ENCODE results near the gene GNG7. TPM values are rescaled to one million over a fixed set of nuclear protein-coding genes. Genes with fewer than 3 reads are reported as not detected.
A peak's percentile ranks its signal among the peaks of the same experiment; 100 is the strongest.
"Not testable (repeated sequence)": the region's sequence is repeated elsewhere in the genome, so short reads cannot be mapped to it uniquely, and the experiment has no call there.

GNG7 gene
- polyA plus RNA-seq, 10 donors = 1.6 to 3.6 (median 2.3) TPM

DNA sequence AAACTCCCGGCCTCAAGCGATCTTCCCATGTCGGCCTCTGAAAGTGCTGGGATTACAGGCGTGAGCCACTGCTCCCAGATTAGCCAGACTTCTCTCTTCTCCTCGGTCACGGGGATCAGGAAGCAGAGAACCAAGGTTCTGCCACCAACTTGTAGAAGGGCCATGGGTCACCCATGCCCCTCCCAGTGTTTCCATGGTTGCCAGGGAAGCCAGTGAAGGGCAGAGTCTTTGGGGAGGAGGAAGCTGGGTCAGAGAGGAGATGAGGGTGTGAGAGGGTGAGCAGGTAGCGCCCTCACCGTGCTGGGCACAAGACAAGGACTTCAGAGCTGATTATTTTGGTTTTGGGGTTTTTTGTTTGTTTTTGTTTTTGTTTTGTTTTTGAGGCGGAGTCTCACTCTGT is 77.1 kb downstream of the GNG7 start:
- no peak for DNase-seq

DNA sequence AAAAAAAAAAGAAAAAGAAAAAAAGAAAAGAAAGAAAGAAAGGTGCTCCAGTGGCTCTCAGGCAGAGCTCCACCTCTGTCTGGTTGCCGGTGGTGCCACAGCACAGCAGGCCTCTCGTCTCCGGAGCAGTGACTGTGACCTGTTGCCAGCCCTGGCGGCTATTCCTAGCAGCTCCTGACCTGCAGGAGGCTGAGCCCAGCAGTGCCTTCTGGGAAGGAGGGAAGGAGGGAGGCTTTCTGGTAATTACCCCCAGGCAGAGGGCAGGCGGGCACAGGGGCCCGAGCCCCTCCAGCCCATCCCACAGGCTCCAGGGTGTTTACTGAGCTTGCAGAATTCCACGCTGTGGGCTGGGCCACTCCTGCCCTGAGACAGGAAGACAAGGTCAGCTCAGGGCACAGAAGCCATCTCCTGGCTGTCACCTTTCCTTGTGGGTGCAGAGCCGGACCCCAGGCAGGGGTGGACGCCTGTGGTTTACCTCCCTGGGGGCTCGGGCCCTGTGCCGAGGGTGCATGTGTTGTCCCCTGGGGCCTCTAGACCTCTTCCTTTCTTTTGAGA is 77.9 kb downstream of the GNG7 start:
- no peak for DNase-seq

DNA sequence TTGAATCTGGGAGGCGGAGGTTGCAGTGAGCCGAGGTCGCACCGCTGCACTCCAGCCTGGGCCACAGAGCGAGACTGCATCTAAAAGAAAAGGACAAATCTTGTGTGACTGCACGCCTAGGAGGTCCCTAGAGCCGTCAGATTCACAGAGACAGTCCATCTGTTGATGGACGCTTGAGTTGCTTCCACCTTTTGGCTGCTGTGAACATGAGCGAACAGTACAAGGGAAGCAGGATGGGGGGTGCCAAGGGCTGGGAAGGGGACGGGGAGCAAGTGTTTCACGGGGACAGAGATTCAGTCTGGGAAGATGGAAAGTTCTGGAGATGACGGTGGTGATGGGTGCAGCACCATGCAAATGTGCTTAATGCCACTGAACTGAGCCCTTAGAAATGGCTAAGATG is 78.7 kb downstream of the GNG7 start:
- DNase-seq = no peak

DNA sequence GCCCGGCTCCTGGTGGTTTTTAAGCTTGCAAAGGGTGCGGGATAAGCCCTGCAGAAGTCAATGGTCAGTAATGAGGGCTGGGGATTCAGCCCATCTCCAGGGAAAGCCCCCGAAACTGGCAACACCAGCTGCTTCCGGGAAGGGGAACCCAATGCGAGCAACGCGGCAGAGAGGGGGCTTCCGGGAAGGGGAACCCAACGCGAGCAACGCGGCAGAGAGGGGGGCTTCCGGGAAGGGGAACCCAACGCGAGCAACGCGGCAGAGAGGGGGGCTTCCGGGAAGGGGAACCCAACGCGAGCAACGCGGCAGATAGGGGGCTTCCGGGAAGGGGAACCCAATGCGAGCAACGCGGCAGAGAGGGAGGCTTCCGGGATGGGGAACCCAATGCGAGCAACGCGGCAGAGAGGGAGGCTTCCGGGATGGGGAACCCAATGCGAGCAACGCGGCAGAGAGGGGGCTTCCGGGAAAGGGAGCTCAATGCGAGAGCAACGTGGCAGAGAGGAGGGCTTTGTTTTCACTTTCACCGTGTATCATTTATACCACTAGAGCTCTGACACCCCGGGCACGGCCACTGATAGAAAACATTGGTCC is 80.0 kb downstream of the GNG7 start:
- DNase-seq = not testable (repeated sequence)

DNA sequence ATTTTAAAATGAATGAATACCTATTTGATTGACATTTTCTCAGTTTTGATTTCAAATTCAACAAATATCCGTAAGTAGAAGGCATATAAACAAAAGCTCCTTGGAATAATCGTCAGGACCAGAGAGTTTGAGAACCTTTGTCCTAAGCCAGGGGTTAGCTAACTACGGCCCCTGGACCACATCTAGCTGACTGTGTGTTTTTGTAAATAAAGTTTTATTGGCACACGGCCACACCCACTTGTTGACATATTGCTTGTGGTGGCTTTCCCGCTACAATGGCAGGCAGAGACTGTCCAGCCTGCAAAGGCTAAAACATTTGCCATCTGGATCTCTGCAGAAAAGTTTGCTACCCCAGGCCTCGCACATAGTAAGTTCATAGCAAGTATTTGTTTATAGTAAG is 83.4 kb downstream of the GNG7 start:
- DNase-seq = no peak

DNA sequence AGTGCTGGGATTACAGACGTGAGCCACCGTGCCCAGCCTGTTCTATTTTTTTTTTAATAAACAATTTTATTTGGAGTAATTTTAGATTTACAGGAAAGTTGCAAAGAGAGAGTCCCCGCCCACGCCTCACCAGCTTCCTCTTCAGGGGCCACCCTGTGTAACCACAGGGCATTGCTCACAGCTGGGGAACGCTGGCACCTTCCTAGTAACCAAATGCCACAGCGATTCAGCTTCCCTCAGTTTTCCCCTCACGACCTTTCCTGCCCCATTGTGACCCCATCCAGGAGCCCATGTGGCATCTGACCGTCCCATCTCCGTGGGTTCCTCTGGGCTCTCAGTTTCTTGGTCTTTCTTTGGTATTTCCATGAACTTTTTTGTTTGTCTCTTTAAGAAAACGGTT is 83.9 kb downstream of the GNG7 start:
- DNase-seq = no peak

DNA sequence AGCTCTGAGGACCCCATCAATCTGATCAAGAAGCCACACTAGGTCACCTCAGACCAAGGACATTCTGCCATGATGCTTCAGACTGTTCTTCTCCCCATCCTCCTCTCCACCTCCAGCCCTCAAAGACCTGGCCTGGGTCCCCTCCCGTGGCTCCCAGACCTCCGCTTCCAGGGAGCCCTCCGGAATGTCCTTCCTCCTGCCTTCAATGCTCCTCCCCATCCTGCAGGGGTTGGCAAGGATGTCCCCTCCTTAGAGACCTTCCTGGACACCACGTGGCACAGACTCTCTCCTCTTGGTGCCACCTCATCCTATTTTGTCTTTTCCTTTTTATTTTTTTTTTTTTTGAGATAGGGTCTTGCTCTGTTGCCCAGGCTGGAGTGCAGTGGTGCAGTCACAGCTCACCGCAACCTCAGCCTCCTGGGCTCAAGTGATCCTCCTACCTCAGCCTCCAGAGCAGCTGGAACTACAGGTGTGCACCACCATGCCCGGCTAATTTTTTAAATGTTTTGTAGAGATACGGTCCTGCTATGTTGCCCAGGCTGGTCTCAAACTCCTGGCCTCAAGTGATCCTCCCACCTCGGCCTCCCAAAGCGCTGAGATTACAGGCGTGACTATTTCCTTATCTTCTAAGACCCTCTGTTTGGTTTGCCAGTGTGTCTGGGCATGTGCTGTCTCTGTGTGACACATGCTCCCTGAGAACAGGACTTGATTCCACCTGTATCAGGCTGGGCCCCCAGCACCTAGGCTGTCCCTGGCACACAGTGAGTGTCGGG is 84.9 kb downstream of the GNG7 start:
- no peak for DNase-seq

DNA sequence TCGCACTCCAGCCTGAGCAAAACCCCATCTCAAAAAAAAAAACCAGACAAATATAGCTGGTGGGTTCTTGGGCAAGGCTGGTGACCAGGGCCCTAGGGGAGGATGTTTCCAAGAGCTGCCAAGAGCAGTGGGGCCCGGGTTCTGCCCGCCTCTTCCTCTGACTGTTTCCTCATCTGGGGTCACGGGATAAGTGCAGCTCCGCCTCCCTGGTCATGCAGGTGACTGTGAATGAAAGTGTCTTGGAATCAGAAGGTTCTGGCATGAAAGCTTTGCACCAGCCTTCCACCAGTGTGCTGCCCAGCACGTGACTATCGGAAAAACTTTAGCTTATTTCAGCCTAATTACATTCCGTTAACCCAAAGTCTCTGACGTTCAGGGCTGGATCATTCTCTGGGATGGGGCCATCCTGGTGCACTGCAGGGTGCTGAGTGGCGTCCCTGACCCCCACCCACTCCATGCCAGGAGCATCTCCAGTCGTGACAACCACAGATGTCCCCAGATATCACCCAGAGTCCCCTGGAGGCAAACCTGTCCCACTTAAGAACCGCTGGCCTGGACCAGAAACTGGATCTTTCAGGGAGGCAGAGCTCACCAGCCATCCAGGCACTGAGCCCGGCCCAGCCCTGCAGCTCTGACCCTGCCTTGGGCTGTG is 85.6 kb downstream of the GNG7 start:
- DNase-seq = no peak

DNA sequence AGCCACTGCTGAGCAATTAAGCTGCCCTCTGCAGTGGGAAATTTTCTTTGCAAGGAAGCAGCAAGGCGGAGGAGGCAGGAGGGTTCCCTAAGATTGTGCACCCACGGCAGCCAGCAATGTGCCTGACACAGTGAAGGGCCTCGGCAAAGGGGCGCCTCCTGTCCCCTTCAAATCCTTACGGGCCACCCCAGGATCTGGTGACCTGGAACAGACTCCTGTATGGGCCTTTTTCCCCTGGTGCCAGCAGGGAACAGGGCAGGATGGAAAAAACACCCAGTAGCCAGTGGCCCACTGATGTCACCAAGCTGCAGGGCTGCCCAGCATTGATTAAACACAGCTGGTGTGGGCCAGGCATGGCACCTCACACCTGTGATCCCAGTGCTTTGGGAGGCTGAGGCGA is 86.7 kb downstream of the GNG7 start:
- no peak for DNase-seq

DNA sequence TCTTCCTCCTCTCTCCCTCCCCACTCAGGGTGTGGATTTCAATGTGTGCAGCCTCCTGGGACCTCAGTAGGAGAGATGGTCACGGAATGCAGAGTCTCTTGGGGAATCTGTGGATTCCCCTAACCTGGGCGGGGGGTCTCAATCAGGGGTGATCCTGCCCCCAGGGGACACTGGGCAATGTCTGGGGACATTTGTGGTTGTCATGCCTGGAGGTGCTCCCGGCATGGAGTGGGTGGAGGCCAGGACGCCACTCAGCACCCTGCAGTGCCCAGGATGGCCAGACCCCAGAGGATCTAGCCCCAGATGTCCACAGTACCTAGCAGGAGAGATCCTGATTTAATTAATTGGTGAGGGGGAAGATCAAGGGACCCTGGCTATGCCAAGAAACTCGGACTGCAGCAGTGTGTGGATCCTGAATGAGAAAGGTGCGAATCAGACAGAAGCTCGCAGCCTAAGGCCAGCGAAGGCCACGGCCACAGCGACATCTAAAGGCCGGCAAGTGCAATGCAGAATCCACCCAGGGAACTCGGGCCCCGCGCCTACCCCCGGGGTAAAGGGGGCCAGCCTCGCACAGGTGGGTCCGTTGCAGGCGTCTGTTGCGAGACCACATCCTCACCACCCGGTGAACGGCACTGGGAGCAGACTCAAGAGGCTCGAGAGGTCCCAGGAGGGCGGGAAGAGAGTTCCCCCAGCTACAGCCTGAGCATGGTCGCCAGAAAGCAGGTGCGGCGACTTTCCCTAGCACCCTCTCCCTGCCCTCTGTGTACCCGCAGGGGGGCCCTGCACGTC is 88.8 kb downstream of the GNG7 start:
- DNase-seq = no peak

DNA sequence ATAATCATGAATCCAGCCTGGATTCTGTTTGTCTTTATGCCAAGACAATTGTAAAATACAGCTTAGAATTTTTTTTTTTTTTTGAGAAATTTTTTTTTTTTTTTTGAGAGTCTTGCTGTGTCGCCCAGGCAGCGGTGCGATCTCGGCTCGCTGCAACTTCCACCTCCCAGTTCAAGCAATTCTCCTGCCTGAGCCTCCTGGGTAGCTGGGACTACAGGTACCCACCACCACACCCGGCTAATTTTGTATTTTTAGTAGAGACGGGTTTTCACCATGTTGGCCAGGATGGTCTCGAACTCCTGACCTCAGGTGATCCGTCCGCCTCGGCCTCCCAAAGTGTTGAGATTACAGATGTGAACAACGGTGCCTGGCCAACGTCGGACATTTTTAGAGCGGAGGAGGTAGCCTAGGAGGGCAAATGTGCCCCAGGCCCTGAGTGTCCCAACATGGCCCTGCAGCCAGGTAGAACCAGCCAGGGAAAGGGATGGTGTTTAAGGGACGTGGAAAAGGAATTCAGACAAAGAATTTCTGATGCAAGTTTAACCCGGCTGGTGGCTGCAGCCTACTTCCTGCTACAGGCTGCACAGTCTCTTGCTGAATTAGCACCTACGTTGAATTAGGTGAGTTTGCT is 89.8 kb downstream of the GNG7 start:
- no peak for DNase-seq

DNA sequence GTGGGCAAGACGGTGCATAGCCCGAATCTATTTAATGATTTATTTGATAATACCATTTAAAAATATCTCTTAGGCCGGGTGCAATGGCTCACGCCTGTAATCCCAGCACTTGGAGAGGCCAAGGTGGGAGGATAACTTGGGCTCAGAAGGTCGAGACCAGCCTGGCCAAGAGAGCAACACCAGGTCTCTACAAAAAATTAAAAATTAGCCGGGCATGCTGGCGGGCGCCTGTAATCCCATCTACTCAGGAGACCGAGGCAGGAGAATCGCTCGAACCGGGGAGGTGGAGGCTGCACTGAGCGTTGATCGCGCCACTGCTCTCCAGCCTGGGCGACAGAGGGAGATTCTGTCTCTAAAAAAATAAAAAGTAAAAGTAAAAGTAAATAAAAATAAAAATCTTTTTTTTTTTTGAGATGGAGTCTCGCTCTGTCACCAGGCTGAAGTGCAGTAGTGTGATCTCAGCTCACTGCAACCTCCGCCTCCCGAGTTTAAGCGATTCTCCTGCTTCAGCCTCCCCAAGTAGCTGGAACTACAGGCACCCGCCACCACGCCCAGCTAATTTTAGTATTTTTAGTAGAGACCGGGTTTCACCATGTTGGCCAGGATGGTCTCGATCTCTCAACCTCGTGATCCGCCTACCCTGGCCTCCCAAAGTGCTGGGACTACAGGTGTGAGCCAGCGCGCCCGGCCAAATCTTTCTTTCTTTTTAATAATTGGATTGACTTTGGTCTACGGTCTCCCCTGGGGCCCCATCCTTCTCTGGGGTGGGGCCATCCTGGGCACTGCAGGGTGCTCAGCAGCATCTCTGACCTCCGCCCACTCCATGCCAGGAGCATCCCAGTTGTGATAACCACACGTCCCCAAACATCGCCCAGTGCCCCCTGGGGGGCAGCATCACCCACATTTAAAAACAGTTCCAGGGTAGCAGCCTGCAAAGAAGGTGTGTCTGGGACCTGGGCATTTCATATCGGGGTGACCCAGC is 90.7 kb downstream of the GNG7 start:
- no peak for DNase-seq

DNA sequence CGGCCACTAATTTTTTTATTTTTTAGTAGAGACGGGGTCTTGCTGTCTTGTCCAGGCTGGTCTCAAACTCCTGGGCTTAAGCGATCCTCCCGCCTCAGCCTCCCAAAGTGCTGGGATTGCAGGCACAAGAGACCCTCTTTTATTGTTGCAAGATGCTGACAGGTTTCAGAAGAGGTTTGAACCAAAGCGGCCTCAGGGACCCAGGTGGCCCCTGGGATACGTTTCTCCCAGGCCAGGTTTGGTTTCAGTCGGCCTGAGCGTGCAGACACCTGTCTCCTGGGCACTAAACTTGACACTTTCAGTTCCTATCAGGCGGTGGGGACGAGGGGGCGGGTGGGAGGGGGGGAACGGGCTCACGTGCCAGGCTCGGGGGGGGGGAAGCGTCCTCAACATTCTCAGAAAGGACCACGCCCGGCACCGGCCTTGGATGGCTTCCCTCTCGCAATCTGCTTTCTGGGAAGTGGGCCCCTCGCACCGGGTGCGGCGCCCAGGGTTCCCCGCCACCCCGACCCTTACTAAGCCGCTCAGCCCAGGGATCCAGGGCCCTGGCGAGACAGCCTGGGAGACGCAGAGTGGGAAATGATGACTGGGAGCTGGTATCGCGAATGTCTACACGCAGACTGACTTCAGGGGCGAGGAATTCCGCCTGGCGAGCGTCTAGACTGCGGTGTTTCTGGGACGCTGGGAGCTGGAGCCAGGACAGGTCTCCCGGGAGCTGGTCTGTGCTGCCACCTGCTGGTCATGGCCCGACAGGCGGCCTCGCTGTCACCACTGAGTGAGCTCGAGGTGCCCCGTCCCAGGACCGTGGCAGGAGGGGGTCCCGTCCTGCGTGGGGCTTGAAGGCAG is 91.6 kb downstream of the GNG7 start:
- DNase-seq = peak; percentile 90 to 91 (median 91)

DNA sequence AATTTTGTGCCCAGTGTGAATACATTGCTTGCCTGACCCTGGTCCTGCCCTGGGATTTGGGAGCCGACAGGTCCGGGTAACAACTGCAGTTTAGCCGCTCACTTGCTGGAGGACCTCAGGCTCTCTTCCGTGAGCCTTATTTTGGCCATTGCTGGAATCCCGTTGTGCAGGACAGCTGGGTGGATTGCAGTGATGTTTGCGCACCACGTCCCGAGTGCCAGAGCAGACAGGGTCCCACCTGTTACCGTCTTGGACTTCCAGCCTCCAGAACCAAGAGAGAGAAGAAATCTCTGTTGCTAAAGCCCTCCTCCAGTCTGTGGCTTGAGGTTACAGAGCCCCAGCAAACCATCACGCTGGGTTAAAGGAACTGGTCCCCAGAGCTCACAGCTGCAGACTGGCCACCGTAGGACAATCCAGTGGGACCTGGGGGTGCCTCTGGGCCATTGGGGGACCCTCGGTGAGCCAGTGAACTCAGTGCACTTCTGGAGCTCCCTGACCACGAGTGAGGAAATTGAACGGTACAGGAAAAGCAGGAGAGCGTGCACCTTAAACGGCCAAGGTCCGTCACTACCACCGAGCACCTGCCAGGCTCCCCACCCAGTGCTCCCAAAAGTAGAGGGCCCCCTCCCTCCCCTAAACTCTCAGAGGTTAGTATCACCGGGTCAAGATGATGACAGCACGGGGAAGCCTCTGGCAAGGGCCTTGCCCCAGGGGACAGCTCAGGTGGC is 92.9 kb downstream of the GNG7 start:
- no peak for DNase-seq

DNA sequence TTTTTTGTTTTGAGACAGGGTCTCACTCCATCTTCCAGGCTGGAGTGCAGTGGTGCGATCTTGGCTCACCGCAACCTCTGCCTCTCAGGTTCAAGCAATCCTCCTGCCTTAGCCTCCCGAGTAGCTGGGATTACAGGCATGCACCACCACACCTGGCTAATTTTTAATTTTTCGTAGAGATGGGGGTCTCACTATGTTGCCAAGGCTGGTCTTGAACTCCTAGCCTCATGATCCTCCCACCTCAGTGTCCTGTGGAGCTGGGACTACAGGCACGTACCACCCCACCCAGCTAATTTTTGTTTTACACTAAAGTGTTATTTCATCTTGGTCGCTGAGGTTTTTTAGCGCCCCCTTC is 93.5 kb downstream of the GNG7 start:
- not testable (repeated sequence) for DNase-seq

DNA sequence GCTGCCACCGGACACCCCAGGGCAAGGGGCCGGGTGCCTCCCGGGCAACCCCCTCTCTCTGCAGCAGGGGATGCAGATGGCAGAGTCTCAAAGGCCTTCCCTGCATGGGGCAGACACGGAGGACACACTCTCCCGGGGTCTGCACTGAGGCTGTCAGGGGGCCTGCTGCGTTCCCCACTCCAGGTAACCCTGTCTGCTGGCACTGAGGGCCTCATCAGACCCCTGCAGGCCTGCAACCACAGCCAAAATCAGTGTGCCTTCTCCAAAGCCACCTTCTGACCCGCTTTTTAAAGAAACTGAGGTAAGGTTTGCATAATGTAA is 93.9 kb downstream of the GNG7 start:
- no peak for DNase-seq

DNA sequence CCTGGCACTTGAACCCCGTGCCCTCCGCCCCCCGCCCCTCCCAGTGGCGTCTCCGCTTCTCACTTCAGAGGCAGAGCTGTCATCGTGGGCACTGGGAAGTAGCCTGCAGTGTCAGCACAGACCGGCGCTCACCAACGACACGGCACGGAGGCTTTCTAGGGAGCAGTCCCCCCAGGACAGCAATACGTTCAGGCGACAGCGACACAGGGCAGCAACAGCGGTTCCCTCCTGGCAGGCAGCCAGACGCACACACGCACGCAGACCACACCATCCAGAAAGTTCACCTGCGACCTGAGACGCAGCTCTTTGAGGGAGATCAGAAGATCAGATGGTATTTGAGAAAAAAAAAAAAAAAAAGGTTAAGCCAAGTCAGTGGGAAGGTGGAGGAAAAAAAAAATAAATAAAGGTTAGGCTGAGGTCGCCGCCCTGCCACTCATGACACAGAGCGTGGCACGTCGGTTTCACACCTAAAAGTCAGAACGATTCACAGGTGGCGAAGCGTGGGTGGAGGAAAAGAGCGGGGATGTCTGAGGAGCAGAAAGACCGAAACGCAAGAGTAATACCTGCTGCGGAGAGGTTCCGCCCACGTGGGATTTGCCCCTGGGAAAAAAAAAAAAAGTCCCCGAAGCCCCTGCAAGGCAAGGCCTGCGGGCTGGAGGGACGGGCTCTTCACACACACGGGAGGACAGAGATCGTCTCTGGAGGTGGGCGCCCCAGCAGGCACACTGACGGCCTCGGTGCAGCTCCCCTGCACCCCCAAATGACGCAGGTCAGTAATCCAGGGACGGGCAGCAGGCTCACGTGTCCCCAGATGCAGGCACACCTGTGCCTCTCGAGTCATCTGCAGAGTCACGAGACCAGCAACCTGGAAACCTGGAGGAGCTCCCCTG is 94.5 kb downstream of the GNG7 start:
- DNase-seq = no peak

DNA sequence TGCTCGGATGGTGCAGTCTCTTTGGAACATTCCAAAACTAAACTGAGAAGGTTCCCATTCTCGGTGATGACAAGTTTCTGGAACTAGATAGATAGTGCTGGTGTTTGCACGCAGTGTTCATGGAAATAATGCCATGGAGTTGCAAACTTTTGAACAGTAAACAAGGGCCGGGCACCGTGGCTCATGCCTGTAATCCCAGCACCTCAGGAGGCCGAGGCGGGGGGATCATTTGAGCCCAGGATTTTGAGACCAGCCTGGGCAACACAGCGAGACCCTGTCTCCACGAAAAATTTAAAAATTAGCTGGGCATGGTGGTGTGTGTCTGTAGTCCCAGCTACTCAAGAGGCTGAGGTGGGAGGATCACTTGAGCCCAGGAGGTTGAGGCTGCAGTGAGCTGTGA is 95.7 kb downstream of the GNG7 start:
- DNase-seq = not testable (repeated sequence)

All from muscle of back (tissue), 11 donors.